Testis (tissue), 2 donors: ENCODE measurements around the gene TAF1B.

Experiments used
- CTCF ChIP-seq, 3 experiments: fragments of 450-650 bp in 2 of 3; fragments of 200-600 bp in 1 of 3; sonication (generic) in 1 of 3; IDR thresholded peaks; one replicate each; pipeline ENCODE4 v1.5.1; 2016 to 2019; ENCODE audit warnings: antibody characterized with exemption in 3 of 3, mild to moderate bottlenecking in 2 of 3, moderate library complexity in 1 of 3
- POLR2A ChIP-seq: fragments of 450-650 bp; IDR thresholded peaks from one replicate; pipeline ENCODE4 v1.6.1; 2017; ENCODE audit warnings: antibody characterized with exemption, mild to moderate bottlenecking, moderate library complexity

- peak; percentile 89 to 96 (median 94) for TF ChIP-seq CTCF (IDR thresholded peaks at IDR 0.05)
- no peak for TF ChIP-seq POLR2A
These were observed 43.3 kb upstream of the TAF1B start for GRCh38 chr2:9799729-9800632.
